GM13977 (cell line): ENCODE data around the gene SNX33.

Experiments
- DNase-seq: peaks from one replicate; pipeline ENCODE4 v3.0.0; 2012; ENCODE audit warnings: low spot score
- CTCF ChIP-seq: IDR thresholded peaks from 2 replicates; pipeline ENCODE4 v1.5.1; 2012; ENCODE audit warnings: mild to moderate bottlenecking, control low read depth; ENCODE audit not compliant: insufficient read depth; ENCODE audit errors: extremely low read depth, missing control alignments
- in situ Hi-C: fragments of 300-500 bp; cut with MboI; formaldehyde crosslinking; loops from one replicate; pipeline ENCODE4 v1.12.0; 2022; ENCODE audit warnings: low sequenced_read_pairs, low pct_unique_long_range_greater_than_20kb, mixed read lengths, inconsistent platforms; ENCODE audit not compliant: unreplicated experiment

Gene SNX33

GRCh38 chr15:75636026-75636425 is 11.7 kb upstream of the SNX33 start:
- DNase-seq = no peak
- no peak for TF ChIP-seq CTCF
- in situ Hi-C loops = loop anchor here (25.0 kb wide), 1 partner anchor 274 kb away; the partner anchor contains the start of gene MAN2C1

GRCh38 chr15:75637245-75638009 is 10.3 kb upstream of the SNX33 start:
- in situ Hi-C loops = loop anchor here (25.0 kb wide), 1 partner anchor 275 kb away; the partner anchor contains the start of gene MAN2C1
- DNase-seq = no peak
- TF ChIP-seq CTCF = no peak

- in situ Hi-C loops = loop anchor here (25.0 kb wide), 1 partner anchor 277 kb away; the partner anchor contains the start of gene MAN2C1
These were observed 8.5 kb upstream of the SNX33 start for GRCh38 chr15:75639191-75639708.

GRCh38 chr15:75639709-75640482 is 7.8 kb upstream of the SNX33 start, which contains the start of gene IMP3:
IMP3 (minus strand) TSS chr15:75640224; CDS start chr15:75640168, 56 bp downstream.
- peak; percentile 98 for DNase-seq
- in situ Hi-C loops = loop anchor here (25.0 kb wide), 1 partner anchor 278 kb away; the partner anchor contains the start of gene MAN2C1
- TF ChIP-seq CTCF = no peak

More at GRCh38 chr15:75639191-75639708, 8.5 kb upstream of the SNX33 start:
- TF ChIP-seq CTCF = no peak
- no peak for DNase-seq

GRCh38 chr15:75640483-75641178 is 7.1 kb upstream of the SNX33 start:
- peak; percentile 48 for TF ChIP-seq CTCF
- in situ Hi-C loops = loop anchor here (25.0 kb wide), 1 partner anchor 278 kb away; the partner anchor contains the start of gene MAN2C1
- DNase-seq = peak; percentile 73

GRCh38 chr15:75641179-75641503 is 6.6 kb upstream of the SNX33 start:
- in situ Hi-C loops = loop anchor here (25.0 kb wide), 1 partner anchor 279 kb away; the partner anchor contains the start of gene MAN2C1
- TF ChIP-seq CTCF = no peak
- DNase-seq = no peak
